Measurements from ENCODE around the gene IQSEC3.

DNA sequence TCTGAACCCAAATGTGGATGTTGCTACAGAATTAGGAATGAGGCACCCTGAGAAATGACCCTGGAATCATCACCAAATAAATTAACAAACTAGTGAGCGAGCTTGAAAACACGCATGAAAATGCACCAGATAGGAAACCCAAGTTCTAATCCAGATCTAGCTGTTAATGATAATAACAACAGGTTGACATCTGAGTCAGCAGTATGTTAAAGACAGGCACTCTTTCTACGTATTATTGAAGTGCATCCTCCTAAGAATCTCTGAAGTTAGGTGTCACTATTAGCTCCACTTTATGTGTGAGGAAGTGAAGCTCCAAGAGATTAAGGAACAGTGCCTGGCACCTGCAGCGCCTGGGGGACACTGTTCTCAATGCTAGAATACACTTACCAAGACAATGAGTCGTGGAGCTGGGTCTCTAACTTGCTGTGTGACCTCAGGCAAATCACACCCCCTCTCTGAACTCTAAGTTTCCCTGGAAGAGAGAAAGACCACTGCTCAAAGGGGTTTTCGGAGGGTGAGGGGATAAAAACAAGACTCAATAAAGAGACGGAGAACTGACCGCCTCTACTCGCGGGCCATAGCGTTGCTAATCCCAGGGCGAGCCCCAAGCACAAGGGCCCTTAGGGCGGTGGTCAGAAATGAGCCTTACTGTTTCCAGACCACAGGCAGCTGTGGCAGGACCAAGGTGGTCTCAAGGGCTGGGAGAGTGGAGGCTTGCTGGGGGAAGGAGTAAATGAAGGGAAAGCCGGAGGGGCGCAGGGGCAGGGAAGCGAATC, 145.3 kb downstream of the IQSEC3 start:
- TF ChIP-seq, protein P1, sequence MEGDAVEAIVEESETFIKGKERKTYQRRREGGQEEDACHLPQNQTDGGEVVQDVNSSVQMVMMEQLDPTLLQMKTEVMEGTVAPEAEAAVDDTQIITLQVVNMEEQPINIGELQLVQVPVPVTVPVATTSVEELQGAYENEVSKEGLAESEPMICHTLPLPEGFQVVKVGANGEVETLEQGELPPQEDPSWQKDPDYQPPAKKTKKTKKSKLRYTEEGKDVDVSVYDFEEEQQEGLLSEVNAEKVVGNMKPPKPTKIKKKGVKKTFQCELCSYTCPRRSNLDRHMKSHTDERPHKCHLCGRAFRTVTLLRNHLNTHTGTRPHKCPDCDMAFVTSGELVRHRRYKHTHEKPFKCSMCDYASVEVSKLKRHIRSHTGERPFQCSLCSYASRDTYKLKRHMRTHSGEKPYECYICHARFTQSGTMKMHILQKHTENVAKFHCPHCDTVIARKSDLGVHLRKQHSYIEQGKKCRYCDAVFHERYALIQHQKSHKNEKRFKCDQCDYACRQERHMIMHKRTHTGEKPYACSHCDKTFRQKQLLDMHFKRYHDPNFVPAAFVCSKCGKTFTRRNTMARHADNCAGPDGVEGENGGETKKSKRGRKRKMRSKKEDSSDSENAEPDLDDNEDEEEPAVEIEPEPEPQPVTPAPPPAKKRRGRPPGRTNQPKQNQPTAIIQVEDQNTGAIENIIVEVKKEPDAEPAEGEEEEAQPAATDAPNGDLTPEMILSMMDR (IDR thresholded peaks at IDR 0.05), result no peak
- TF ChIP-seq POLR2A (IDR thresholded peaks at IDR 0.05), result no peak

All from heart left ventricle (tissue), 13 donors.